ENCODE results near the gene C22orf15. TPM values are rescaled to one million over a fixed set of nuclear protein-coding genes. Genes with fewer than 3 reads are reported as not detected.
A peak's percentile ranks its signal among the peaks of the same experiment; 100 is the strongest.

C22orf15 gene
- total RNA-seq, 2 donors from 2014 or later = not detected

DNA sequence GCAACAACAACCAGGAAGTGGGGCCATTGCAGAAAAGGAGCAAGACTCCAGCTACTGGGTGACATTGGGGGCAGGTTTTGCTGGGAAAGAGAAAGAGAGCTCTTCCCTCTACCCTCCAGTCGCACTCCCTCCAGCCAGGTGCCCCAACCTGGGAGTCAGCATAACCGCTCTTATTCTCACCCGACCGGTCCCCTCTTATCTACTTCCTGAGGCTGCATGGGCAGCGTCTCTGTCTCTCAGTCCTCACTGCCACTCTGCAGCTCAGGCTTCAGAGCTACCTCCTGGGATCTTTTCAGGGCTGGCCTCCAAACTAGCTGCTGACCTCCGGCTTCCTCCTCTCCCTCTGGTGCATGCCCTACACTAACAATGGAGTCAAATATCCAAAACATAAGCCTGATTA is 17.0 kb upstream of the C22orf15 start:
- peaks cover 16% of the 10 kb centered on the region for H3K36me3 ChIP-seq
- ATAC-seq (ENCODE audit: insufficient number of reproducible peaks, low FRiP score, low read depth) (no peak), DNase-seq (ENCODE audit: low spot score) (no peak)
- no peaks in the 10 kb centered on the region for H3K9me3 ChIP-seq
- H3K27ac ChIP-seq = no peak overlapping the region
- no peaks in the 10 kb centered on the region for H3K27me3 ChIP-seq (replicated peaks; ENCODE audit: insufficient read depth)
- H3K4me3 ChIP-seq = no peak overlapping the region
- peaks cover 0 to 34% of the 10 kb centered on the region in 2 donors for H3K4me1 ChIP-seq (ENCODE audit: control insufficient read depth in 1 of 2, low read depth in 2 of 2)
- TF ChIP-seq, protein P1, sequence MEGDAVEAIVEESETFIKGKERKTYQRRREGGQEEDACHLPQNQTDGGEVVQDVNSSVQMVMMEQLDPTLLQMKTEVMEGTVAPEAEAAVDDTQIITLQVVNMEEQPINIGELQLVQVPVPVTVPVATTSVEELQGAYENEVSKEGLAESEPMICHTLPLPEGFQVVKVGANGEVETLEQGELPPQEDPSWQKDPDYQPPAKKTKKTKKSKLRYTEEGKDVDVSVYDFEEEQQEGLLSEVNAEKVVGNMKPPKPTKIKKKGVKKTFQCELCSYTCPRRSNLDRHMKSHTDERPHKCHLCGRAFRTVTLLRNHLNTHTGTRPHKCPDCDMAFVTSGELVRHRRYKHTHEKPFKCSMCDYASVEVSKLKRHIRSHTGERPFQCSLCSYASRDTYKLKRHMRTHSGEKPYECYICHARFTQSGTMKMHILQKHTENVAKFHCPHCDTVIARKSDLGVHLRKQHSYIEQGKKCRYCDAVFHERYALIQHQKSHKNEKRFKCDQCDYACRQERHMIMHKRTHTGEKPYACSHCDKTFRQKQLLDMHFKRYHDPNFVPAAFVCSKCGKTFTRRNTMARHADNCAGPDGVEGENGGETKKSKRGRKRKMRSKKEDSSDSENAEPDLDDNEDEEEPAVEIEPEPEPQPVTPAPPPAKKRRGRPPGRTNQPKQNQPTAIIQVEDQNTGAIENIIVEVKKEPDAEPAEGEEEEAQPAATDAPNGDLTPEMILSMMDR (IDR thresholded peaks at IDR 0.05) = no peak

DNA sequence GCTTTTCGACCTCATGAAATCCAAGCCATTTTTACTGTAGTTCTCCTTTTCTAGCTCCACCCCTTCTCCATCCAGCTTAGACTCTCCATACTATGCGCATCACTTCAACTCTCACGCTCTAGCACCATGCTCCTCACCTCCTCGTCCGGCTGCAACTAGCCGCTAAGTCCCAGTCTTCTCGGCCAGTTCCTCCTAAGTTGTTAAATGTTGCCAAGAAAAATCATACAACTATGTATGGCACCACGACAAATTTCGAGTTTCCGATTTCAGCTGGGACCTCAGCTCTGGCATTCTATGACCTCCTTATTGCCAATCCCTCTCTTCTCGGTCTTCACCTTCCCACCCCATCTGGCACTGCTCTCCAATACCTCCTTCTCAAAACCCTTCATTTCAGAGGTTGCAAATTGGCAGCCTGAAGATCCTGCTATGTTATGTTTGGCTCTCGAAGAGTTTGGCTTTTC is 12.9 kb upstream of the C22orf15 start:
- Histone ChIP-seq H3K27ac (peak overlapping the region; percentile 82 to 85), H3K9me3 (no peaks in the 10 kb centered on the region), H3K4me1 (ENCODE audit: control insufficient read depth in 1 of 2, low read depth in 2 of 2) (peaks cover 0 to 18% of the 10 kb centered on the region in 2 donors), H3K27me3 (replicated peaks; ENCODE audit: insufficient read depth) (no peaks in the 10 kb centered on the region), H3K4me3 (peak overlapping the region; percentile 90), H3K36me3 (peaks cover 1% of the 10 kb centered on the region)
- ATAC-seq (ENCODE audit: insufficient number of reproducible peaks, low FRiP score, low read depth) = no peak
- TF ChIP-seq, protein P1 (IDR thresholded peaks at IDR 0.05) = no peak
- DNase-seq (ENCODE audit: low spot score) = no peak

DNA sequence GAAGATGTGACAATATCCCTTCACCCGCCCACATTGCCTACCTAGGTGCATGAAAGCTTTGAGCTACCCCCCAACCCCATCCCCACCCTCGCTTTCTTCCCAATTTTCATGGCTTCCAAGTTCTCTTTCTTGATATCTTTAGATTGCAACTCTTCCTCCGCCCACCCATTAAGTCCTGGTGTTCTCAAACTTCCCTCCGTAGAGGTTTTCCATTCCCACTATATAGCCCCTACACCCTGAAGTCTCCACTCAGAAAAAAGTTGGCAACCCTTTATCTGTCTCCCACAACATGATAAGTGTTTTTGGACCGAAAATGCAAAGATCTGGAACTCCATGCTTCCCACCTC is 12.4 kb upstream of the C22orf15 start:
- Histone ChIP-seq H3K4me3 (peak overlapping the region; percentile 90), H3K27ac (peak overlapping the region; percentile 82 to 85), H3K9me3 (no peaks in the 10 kb centered on the region), H3K27me3 (replicated peaks; ENCODE audit: insufficient read depth) (no peaks in the 10 kb centered on the region), H3K4me1 (ENCODE audit: control insufficient read depth in 1 of 2, low read depth in 2 of 2) (peaks cover 0 to 18% of the 10 kb centered on the region in 2 donors), H3K36me3 (no peaks in the 10 kb centered on the region)
- ATAC-seq (ENCODE audit: insufficient number of reproducible peaks, low FRiP score, low read depth) (no peak), DNase-seq (ENCODE audit: low spot score) (no peak)
- TF ChIP-seq, protein P1 (IDR thresholded peaks at IDR 0.05) = no peak

DNA sequence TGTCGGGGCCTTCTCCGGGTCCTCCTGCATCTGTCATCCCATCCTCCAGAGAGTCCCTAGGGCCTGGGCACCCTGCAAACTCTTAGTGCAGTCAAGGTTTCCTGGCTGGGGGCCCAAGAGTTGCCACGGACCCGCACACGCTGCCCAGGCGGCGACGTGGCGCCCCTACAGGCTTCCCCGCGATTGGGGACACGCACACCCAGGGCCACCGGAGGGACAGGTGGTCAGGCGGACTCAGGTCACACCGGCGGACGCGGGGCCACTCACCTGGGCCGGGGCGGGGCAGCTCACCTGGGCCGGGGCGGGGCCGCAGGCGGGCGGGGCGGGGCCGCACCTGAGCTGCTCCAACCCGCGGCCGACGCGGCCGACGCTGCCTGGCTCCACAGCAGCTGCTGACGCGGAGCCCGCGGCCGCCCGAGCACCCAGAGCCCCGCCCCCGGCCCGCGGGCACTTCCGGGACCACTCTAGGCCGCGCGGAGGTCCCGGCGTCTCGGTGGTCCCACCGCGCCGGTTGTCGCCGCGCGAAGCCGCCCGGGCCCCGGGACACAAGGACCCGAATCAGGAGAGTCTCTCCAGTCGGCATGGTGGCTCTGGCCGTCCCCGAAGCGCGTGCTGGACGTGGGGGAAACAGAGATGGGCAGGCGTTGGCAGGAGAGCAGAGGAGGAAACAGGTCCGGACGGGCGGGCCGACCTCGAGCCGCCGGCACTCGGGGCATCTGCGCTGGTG is 11.9 kb upstream of the C22orf15 start, which contains the start of gene ZNF70:
ZNF70 (minus strand) TSS at position 399 of the 727 bp plus-strand sequence. CDS start 5,972 bp downstream, outside the sequence.
- Histone ChIP-seq H3K9me3 (no peaks in the 10 kb centered on the region), H3K27me3 (replicated peaks; ENCODE audit: insufficient read depth) (no peaks in the 10 kb centered on the region), H3K4me3 (peak within 1 kb of the TSS; percentile 90), H3K36me3 (no peaks in the 10 kb centered on the region), H3K27ac (peak within 1 kb of the TSS; percentile 82 to 85), H3K4me1 (ENCODE audit: control insufficient read depth in 1 of 2, low read depth in 2 of 2) (peaks cover 0 to 18% of the 10 kb centered on the region in 2 donors)
- DNase-seq (ENCODE audit: low spot score) (peak; percentile 51), ATAC-seq (ENCODE audit: insufficient number of reproducible peaks, low FRiP score, low read depth) (peak; percentile 89)
- TF ChIP-seq, protein P1 (IDR thresholded peaks at IDR 0.05) = peak; percentile 26

DNA sequence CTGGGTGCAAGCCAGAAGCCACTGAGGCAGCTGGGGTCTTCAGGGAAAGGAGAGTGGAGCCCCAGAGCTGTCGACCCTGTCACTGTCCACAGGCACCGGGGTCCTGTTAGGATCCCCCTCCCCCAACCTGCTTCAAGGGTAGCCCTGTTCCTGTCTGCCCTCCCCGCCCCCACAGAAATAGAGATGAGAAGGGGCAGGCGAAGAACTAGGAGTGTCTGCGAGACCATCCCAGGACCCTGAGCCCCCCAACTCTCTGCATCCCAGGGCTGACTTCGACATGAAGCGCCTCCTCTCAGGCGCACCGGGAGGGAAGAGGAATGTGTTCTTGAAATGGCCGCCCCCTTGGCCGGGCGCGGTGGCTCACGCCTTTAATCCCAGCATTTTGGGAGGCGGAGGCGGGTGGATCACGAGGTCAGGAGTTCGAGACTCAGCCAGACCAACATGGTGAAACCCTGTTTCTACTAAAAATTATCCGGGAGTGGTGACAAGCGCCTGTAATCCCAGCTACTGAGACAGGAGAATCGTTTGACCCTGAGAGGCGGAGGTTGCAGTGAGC is 11.3 kb upstream of the C22orf15 start:
- H3K4me3 ChIP-seq = peak overlapping the region; percentile 90
- peak overlapping the region; percentile 82 to 85 for H3K27ac ChIP-seq
- no peak for ATAC-seq (ENCODE audit: insufficient number of reproducible peaks, low FRiP score, low read depth)
- no peaks in the 10 kb centered on the region for H3K36me3 ChIP-seq
- H3K9me3 ChIP-seq = no peaks in the 10 kb centered on the region
- no peak for DNase-seq (ENCODE audit: low spot score)
- H3K27me3 ChIP-seq (replicated peaks; ENCODE audit: insufficient read depth) = no peaks in the 10 kb centered on the region
- H3K4me1 ChIP-seq (ENCODE audit: control insufficient read depth in 1 of 2, low read depth in 2 of 2) = peaks cover 0 to 18% of the 10 kb centered on the region in 2 donors
- TF ChIP-seq, protein P1 (IDR thresholded peaks at IDR 0.05) = no peak
